Small intestine (tissue), 7 donors: ENCODE measurements around the gene PRELID1. TPM values are rescaled to one million over a fixed set of nuclear protein-coding genes. Genes with fewer than 3 reads are reported as not detected.

Experiments used
- DNase-seq, 2 donors: peaks; one replicate each; pipeline versions ENCODE4 v3.0.0 to v3.0.0-alpha.2; 2013
- FAIRE-seq: peaks from 2 replicates; lab custom pipeline; 2012; peaks lifted over from hg19 to GRCh38; lab: Jason Lieb, UNC
- H3K27ac ChIP-seq, 3 donors: one replicate each; pipeline ENCODE4 v1.5.1; 2013; ENCODE audit warnings: low read length in 2 of 3, mild to moderate bottlenecking in 2 of 3, control low read depth in 1 of 3, inconsistent platforms in 1 of 3, low read depth in 1 of 3, moderate library complexity in 1 of 3
- H3K27me3 ChIP-seq, 3 donors: one replicate each; pipeline ENCODE4 v1.6.1; 2013; ENCODE audit warnings: low read length in 3 of 3, inconsistent platforms in 1 of 3; ENCODE audit not compliant: control insufficient read depth in 3 of 3, insufficient read depth in 3 of 3
- H3K36me3 ChIP-seq, 3 donors: one replicate each; pipeline ENCODE4 v1.6.1; 2013; ENCODE audit warnings: low read length in 3 of 3, inconsistent platforms in 1 of 3, low read depth in 1 of 3, mild to moderate bottlenecking in 1 of 3, moderate library complexity in 1 of 3; ENCODE audit not compliant: control insufficient read depth in 3 of 3, insufficient read depth in 2 of 3
- H3K4me1 ChIP-seq, 3 donors: one replicate each; pipeline ENCODE4 v1.6.1; 2013; ENCODE audit warnings: low read length in 2 of 3, inconsistent platforms in 1 of 3, low read depth in 1 of 3, mild to moderate bottlenecking in 1 of 3, moderate library complexity in 1 of 3; ENCODE audit not compliant: control insufficient read depth in 3 of 3, insufficient read depth in 2 of 3
- H3K4me3 ChIP-seq, 3 donors: one replicate each; pipeline ENCODE4 v1.5.1; 2013; ENCODE audit warnings: low read length in 3 of 3, control low read depth in 1 of 3, inconsistent platforms in 1 of 3, low read depth in 1 of 3, mild to moderate bottlenecking in 1 of 3, moderate library complexity in 1 of 3
- H3K9me3 ChIP-seq, 2 donors: one replicate each; pipeline ENCODE4 v1.6.1; 2013; ENCODE audit warnings: low read depth in 1 of 2, low read length in 1 of 2; ENCODE audit not compliant: control insufficient read depth in 2 of 2, insufficient read depth in 1 of 2
- WGBS, 3 donors: extraction: QIAGEN DNeasy Blood & Tissue Kit; methylation state at CpG; one replicate each; pipeline ENCODE4 v1.1.7; 2013; 5-methylcytosine and 5-hydroxymethylcytosine counted together
- polyA plus RNA-seq, 4 donors: library from polyadenylated mRNA; stranded (reverse) in 3 of 4; unstranded in 1 of 4; fragments of 200-250 nt in 3 of 4; fragments of 120-200 nt in 1 of 4; gene quantifications; one replicate each; pipeline versions ENCODE4 v1.2.1 to v1.2.3, GENCODE V29; 2013
- donor health status: healthy with polysubstance abuse.
- donor health status: control.
- donor health status: control.
- donor health status: Bipolar disorder and iron deficiency.
- donor health status: healthy.

The PRELID1 gene
- polyA plus RNA-seq, 4 donors = 278 to 457 (median 339) TPM

DNA sequence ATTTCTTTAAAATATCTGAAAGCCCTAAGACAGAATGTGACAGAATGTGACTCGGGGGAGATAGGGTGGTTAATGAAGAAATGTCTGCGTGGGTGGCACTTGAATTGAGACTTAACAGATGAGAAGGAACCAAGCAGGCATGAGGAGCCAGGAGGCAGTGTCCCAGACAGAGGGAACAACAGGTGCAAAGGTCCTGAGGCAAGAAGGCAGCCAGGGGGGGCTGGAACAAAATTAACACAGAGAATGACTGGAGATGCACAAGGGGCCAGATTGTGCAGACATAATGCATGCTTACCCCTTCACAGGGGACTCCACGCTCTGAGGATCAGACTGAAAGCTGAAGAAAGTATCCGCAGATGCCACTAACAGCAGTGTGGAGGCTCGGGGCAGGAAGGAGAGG lies 46.2 kb downstream of the PRELID1 start:
- H3K4me3 ChIP-seq = peak overlapping the region in 1 of 3 donors; percentile 88
- peaks cover 9 to 12% (median 9%) of the 10 kb centered on the region in 3 donors for H3K4me1 ChIP-seq
- H3K36me3 ChIP-seq = peaks cover 0 to 27% (median 0%) of the 10 kb centered on the region in 3 donors
- no peak for FAIRE-seq
- H3K27me3 ChIP-seq = no peaks in the 10 kb centered on the region
- 70 to 83% (median 75%) methylated on average over 5 of the region's 5 CpGs for WGBS, 3 donors
- no peak overlapping the region for H3K27ac ChIP-seq
- no peak for DNase-seq
- H3K9me3 ChIP-seq = no peaks in the 10 kb centered on the region

- Histone ChIP-seq H3K4me1 (peaks cover 9 to 12% (median 9%) of the 10 kb centered on the region in 3 donors), H3K27ac (peak overlapping the region; percentile 92 to 97 (median 94)), H3K4me3 (peak overlapping the region; percentile 58 to 88 (median 65)), H3K9me3 (peaks cover 0 to 7% of the 10 kb centered on the region in 2 donors), H3K36me3 (peaks cover 0 to 19% (median 0%) of the 10 kb centered on the region in 3 donors), H3K27me3 (peaks cover 0 to 8% (median 0%) of the 10 kb centered on the region in 3 donors)
- no peak for FAIRE-seq
- DNase-seq = no peak
- WGBS, 3 donors = 2 to 11% (median 6%) methylated on average over 19 of the region's 19 CpGs
Observed at GRCh38 chr5:177350776-177351391, 47.3 kb downstream of the PRELID1 start.

DNA sequence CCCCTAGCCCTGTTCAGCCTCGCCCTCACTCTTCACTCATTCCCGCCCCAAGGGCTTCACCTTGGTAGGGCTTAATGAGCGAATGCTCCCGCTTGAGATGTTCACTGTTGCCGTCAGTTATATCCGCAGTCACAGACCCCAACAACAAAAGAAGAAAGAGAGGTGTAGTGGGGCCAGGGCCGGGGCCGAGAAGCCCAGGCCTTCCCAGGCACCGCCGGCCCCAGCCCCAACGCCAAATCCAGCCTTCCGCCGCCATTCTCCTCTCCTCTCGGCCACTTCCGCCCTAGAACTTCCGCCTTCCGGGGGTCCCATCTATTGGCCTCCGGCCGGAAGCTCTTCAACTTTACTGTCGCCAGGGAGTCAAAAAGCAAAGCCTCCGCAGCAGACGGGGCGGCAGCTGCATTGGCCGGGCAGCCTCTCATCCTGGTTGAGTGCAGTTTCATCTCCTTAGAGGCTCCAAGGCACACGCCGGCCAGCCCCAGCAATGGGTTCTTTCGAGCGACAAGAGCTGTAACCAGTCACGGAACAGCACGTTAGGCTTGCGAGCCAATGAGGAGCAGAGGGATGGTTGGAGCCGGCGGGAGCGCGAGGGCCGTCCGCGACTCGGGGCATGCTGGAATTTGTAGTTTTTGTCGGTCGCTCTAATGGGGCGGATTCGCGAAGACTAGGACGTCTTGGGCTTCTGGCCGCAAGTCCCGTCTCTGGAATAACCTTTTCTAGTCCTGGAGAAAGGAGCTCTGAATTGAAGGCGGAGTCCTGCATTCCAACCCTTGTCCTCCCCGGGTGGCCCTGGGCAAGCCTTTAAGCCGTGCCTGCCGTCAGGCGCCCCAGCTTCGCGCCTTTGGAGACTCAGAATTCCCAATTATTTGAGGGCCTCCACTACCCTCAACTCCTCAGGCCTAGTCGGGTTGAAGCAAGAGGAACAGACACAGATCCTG lies 48.1 kb downstream of the PRELID1 start, which contains the start of gene LMAN2:
TSS of gene LMAN2 (minus strand) at position 277 of the 938 bp plus-strand sequence. CDS start at position 256, 21 bp downstream.
- peak within 1 kb of the TSS; percentile 92 to 97 (median 94) for H3K27ac ChIP-seq
- WGBS, 3 donors = 7 to 8% (median 8%) methylated on average over 52 to 55 of the region's 55 CpGs
- DNase-seq (peak; percentile 98), FAIRE-seq (no peak)
- H3K27me3 ChIP-seq = peaks cover 0 to 8% (median 0%) of the 10 kb centered on the region in 3 donors
- H3K4me1 ChIP-seq = peaks cover 9 to 12% (median 9%) of the 10 kb centered on the region in 3 donors
- peaks cover 0 to 17% (median 0%) of the 10 kb centered on the region in 3 donors for H3K36me3 ChIP-seq
- H3K9me3 ChIP-seq = peaks cover 0 to 8% of the 10 kb centered on the region in 2 donors
- peak within 1 kb of the TSS; percentile 58 to 88 (median 65) for H3K4me3 ChIP-seq

DNA sequence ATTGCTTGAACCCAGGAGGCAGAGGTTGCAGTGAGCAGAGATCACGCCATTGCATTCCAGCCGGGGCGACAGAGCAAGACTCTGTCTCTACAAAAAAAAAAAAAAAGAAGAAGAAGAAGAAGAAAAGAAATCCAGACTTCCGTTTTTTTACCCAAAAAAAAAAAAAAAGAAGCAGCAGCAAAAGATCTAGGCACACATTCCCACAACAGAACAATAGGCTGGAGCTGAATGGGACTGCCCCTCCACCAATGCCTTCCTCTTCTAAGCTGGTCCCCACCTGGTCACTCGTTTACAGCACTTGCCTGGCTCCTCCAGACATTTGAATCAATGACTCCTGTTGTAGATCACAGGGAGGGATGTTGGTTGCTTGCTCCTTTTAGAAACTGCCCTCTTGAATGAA lies 49.5 kb downstream of the PRELID1 start:
- no peak overlapping the region for H3K4me3 ChIP-seq
- peaks cover 0 to 13% (median 0%) of the 10 kb centered on the region in 3 donors for H3K36me3 ChIP-seq
- FAIRE-seq (no peak), DNase-seq (no peak)
- H3K4me1 ChIP-seq = peaks cover 9 to 12% (median 9%) of the 10 kb centered on the region in 3 donors
- peaks cover 0 to 8% (median 0%) of the 10 kb centered on the region in 3 donors for H3K27me3 ChIP-seq
- WGBS, 3 donors = 75 to 84% (median 77%) methylated on average over 5 of the region's 5 CpGs
- H3K27ac ChIP-seq = no peak overlapping the region
- peaks cover 0 to 8% of the 10 kb centered on the region in 2 donors for H3K9me3 ChIP-seq

- Histone ChIP-seq H3K9me3 (peaks cover 0 to 8% of the 10 kb centered on the region in 2 donors), H3K27ac (no peak overlapping the region), H3K4me1 (peaks cover 9% of the 10 kb centered on the region in 3 donors), H3K4me3 (no peak overlapping the region), H3K36me3 (peaks cover 0 to 10% (median 0%) of the 10 kb centered on the region in 3 donors), H3K27me3 (peaks cover 0 to 8% (median 0%) of the 10 kb centered on the region in 3 donors)
- no peak for DNase-seq
- no peak for FAIRE-seq
- 86 to 87% (median 87%) methylated on average over 3 of the region's 3 CpGs for WGBS, 3 donors
Observed at GRCh38 chr5:177354256-177354655, 50.7 kb downstream of the PRELID1 start.

GRCh38 chr5:177354711-177355110 lies 51.1 kb downstream of the PRELID1 start:
- H3K4me3 ChIP-seq = no peak overlapping the region
- FAIRE-seq = no peak
- 68 to 78% (median 74%) methylated on average over 3 of the region's 3 CpGs for WGBS, 3 donors

GRCh38 chr5:177355162-177355867 lies 51.7 kb downstream of the PRELID1 start:
- H3K36me3 ChIP-seq = peaks cover 0 to 3% (median 0%) of the 10 kb centered on the region in 3 donors
- H3K4me3 ChIP-seq = no peak overlapping the region
- FAIRE-seq (no peak), DNase-seq (no peak)
- H3K4me1 ChIP-seq = peaks cover under 1 to 5% (median 2%) of the 10 kb centered on the region in 3 donors
- peaks cover 0 to 8% of the 10 kb centered on the region in 2 donors for H3K9me3 ChIP-seq
- no peak overlapping the region for H3K27ac ChIP-seq
- WGBS, 3 donors = 74 to 95% (median 89%) methylated on average over 1 of the region's 1 CpG
- H3K27me3 ChIP-seq = peaks cover 0 to 8% (median 0%) of the 10 kb centered on the region in 3 donors

More at GRCh38 chr5:177354711-177355110, 51.1 kb downstream of the PRELID1 start:
- no peak for DNase-seq
- no peak overlapping the region for H3K27ac ChIP-seq
- peaks cover 0 to 8% of the 10 kb centered on the region in 2 donors for H3K9me3 ChIP-seq
- H3K4me1 ChIP-seq = peaks cover 7 to 9% (median 8%) of the 10 kb centered on the region in 3 donors
- H3K36me3 ChIP-seq = peaks cover 0 to 9% (median 0%) of the 10 kb centered on the region in 3 donors
- H3K27me3 ChIP-seq = peaks cover 0 to 8% (median 0%) of the 10 kb centered on the region in 3 donors
